Neutrophil (primary cell): ENCODE measurements around the gene KIFC3.

Source experiments
- H3K27ac ChIP-seq: fragments of 200-600 bp; sonication (generic); 2 replicates; pipeline ENCODE4 v1.5.1; 2016; ENCODE audit warnings: mild to moderate bottlenecking, moderate library complexity
- H3K27me3 ChIP-seq: fragments of 200-600 bp; sonication (generic); 2 replicates; pipeline ENCODE4 v1.6.0; 2016; ENCODE audit warnings: mild to moderate bottlenecking
- H3K36me3 ChIP-seq: fragments of 200-600 bp; sonication (generic); 2 replicates; pipeline ENCODE4 v1.5.1; 2017
- H3K4me1 ChIP-seq, 2 experiments: fragments of 200-600 bp in 1 of 2; sonication (generic) in 1 of 2; 1 replicate in 1 of 2; 2 replicates in 1 of 2; pipeline versions ENCODE4 v1.5.1 to v1.6.1; 2013 to 2016; ENCODE audit warnings: low read depth in 1 of 2, low read length in 1 of 2, mild to moderate bottlenecking in 1 of 2, moderate library complexity in 1 of 2; ENCODE audit not compliant: control insufficient read depth in 1 of 2, insufficient read depth in 1 of 2
- H3K4me3 ChIP-seq, 2 experiments: fragments of 200-600 bp in 1 of 2; sonication (generic) in 1 of 2; 1 replicate in 1 of 2; 2 replicates in 1 of 2; pipeline ENCODE4 v1.5.1; 2013 to 2016; ENCODE audit warnings: low read depth in 1 of 2, low read length in 1 of 2, mild to moderate bottlenecking in 1 of 2, moderate library complexity in 1 of 2
- H3K9me3 ChIP-seq: fragments of 200-600 bp; sonication (generic); 2 replicates; pipeline ENCODE4 v1.5.1; 2016
- TF ChIP-seq, protein P1 (sequence below): fragments of 200-600 bp; sonication (generic); IDR thresholded peaks from 2 replicates; pipeline ENCODE4 v1.5.1; 2016; ENCODE audit warnings: antibody characterized with exemption

The KIFC3 gene

DNA sequence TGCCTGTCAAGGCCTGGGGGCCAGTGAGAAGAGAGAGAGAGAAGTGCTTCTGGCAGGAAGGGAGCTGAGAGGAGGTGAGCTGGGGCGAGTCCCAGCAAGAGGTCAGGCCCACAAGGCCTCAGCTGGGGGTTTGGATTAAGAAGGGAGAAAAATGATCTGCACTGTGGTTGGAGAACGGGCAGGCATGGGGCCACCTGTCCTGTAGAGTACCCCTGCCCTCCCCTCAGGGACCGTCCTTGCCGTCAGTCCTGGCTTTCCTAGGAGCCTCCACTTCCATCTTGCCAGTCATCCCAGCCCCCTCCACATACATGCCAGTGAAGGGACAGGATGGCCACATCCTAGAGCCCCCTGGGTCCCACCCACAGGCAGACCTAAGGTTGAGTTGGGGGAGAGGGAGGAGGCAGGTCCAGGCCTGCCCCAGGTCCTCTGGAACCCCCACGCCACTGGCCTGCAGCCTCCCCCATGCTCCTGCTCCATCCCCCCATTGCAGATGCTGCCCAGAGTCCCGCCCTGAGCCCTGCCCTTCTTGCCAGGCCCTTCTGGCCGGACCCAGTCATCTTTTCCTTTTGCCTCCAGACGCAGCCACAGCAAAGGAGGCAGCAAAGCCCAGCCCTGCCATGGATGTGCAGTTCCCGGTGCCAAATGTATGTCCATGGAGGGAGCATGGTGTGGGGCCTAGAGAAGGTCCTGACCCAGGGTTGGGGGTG lies 47.8 kb downstream of the KIFC3 start:
- Histone ChIP-seq H3K36me3 (peaks cover 86% of the 10 kb centered on the region), H3K27ac (no peak overlapping the region), H3K4me1 (no peaks in the 10 kb centered on the region), H3K4me3 (no peak overlapping the region), H3K9me3 (no peaks in the 10 kb centered on the region), H3K27me3 (no peaks in the 10 kb centered on the region)
- TF ChIP-seq, protein P1, sequence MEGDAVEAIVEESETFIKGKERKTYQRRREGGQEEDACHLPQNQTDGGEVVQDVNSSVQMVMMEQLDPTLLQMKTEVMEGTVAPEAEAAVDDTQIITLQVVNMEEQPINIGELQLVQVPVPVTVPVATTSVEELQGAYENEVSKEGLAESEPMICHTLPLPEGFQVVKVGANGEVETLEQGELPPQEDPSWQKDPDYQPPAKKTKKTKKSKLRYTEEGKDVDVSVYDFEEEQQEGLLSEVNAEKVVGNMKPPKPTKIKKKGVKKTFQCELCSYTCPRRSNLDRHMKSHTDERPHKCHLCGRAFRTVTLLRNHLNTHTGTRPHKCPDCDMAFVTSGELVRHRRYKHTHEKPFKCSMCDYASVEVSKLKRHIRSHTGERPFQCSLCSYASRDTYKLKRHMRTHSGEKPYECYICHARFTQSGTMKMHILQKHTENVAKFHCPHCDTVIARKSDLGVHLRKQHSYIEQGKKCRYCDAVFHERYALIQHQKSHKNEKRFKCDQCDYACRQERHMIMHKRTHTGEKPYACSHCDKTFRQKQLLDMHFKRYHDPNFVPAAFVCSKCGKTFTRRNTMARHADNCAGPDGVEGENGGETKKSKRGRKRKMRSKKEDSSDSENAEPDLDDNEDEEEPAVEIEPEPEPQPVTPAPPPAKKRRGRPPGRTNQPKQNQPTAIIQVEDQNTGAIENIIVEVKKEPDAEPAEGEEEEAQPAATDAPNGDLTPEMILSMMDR = no peak

DNA sequence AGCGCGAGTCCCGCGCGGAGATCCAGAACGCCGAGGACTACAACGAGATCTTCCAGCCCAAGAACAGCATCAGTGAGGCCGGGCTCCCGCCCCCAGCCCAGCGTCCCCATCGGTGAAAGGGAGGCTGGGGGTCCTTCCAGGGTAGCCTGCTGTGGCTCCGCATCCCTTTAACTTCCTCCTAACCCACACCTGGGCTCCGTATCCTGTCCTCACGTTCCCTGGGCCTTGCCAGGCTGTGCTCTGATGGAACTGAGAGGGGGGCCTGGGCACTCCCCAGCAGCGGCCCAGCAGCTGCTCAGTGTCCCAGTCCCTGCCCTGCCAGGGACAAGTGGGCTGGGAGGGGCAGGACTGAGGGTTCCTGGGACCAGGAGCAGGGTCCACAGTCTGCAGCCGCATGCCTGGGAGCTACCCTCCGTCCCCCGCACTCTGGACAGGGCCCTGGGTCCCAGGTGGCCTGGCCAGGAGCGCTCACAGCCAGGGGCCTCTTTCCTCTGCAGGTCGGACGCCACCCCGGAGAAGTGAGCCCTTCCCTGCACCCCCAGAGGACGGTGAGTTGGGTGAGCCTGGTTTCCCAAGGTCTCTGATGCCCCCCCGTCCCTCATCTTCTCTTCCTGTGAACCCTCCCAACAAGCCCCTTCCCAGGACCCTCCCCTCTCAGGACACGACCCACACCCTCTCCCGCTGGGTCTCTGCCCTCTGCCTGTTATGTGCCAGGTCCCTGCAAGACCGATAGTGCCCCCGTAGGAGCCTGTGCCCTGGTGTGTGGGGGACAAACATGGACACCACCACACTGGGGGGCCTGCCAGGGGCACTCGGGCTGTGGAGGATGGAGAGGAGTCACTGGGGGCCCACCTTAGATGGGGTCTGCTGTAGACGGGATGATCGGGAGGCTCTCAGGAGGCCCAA lies 48.6 kb downstream of the KIFC3 start:
- Histone ChIP-seq H3K27ac (no peak overlapping the region), H3K36me3 (peaks cover 88% of the 10 kb centered on the region), H3K9me3 (no peaks in the 10 kb centered on the region), H3K27me3 (no peaks in the 10 kb centered on the region), H3K4me3 (no peak overlapping the region), H3K4me1 (no peaks in the 10 kb centered on the region)
- TF ChIP-seq, protein P1 = no peak

DNA sequence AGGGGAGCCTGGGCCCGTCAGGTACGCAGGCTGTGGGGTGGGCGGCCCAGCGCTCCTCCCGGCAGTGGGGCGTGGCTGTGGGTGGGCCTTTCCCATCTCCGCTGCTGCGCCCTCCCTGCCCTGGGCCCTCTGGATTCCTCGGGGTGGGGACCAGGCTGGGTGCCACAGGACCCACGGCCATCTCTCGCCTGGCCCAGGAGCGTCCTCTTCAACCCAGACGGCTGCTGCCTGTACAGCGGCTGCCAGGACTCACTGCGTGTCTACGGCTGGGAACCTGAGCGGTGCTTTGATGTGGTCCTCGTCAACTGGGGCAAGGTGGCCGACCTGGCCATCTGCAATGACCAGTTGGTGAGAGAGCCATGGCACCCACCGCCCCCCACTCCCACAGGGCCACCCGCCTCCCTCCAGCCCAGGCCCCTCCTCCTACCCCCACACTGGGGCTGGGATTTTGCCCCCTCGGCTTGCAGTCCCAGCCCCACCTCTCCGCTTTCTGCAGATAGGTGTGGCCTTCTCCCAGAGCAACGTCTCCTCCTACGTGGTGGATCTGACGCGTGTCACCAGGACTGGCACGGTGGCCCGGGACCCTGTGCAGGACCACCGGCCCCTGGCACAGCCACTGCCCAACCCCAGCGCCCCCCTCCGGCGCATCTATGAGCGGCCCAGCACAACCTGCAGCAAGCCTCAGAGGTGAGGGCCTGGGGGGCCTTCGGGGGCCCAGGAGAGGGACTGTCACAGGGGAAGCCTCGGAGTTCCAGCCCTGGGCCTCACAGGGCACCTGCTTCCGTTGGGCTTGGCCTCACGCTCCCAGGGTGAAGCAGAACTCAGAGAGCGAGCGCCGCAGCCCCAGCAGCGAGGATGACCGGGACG lies 49.5 kb downstream of the KIFC3 start:
- Histone ChIP-seq H3K27me3 (no peaks in the 10 kb centered on the region), H3K9me3 (no peaks in the 10 kb centered on the region), H3K4me3 (no peak overlapping the region), H3K4me1 (no peaks in the 10 kb centered on the region), H3K36me3 (peaks cover 87% of the 10 kb centered on the region), H3K27ac (no peak overlapping the region)
- TF ChIP-seq, protein P1 = no peak

DNA sequence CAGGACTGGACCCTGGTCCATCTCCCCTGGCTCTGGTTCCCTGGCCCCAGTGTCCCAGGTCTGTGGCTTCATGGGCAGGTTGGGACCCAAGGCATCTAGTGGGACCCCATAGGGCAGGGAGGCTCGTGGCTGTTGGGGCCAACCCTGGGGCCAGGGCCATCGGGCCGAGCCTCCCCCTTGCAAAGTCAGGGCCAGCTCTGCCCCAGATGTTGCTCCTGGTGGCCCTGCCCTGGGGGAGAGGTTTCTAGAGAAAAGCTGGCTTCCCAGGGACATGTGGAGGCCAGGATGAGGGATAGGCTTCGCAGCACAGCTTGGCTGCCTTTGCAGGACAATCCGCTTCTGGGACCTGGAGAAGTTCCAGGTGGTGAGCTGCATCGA lies 50.1 kb downstream of the KIFC3 start:
- Histone ChIP-seq H3K36me3 (peaks cover 89% of the 10 kb centered on the region), H3K4me1 (no peaks in the 10 kb centered on the region), H3K9me3 (no peaks in the 10 kb centered on the region), H3K27me3 (no peaks in the 10 kb centered on the region), H3K27ac (no peak overlapping the region), H3K4me3 (no peak overlapping the region)
- TF ChIP-seq, protein P1 = no peak

DNA sequence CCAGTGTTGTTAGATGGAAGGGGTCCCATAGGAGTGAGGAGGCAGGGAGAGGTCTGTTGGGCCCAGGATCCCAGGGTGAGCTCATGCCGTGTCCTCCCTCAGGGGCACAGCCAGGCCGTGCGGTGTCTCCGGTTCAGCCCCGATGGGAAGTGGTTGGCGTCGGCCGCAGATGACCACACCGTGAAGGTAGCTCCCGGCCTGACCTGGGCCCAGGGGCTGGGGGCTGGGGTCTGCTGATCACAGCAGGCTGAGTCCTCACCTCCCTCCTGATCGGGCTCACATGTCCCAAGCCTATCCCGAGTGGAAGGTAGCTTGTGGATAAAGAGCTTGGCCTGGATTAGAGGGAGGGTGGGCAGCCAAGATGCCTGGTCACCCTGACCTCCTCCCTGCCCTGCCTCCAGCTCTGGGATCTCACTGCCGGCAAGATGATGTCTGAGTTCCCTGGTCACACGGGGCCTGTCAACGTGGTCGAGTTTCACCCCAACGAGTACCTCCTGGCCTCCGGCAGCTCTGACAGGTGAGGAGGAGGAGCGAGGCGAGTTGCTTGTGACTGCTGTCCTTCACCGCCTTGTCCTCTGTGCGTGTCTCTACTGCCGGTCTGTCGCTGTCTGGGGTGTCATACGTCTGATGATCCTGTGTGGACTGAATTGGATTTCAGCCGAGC lies 50.6 kb downstream of the KIFC3 start:
- H3K27me3 ChIP-seq = no peaks in the 10 kb centered on the region
- no peaks in the 10 kb centered on the region for H3K4me1 ChIP-seq
- TF ChIP-seq, protein P1 = no peak
- H3K27ac ChIP-seq = no peak overlapping the region
- H3K36me3 ChIP-seq = peaks cover 91% of the 10 kb centered on the region
- H3K9me3 ChIP-seq = no peaks in the 10 kb centered on the region
- no peak overlapping the region for H3K4me3 ChIP-seq
